K562 (cell line): ENCODE measurements around the gene ANKS1B. TPM values are rescaled to one million over a fixed set of nuclear protein-coding genes. Genes with fewer than 3 reads are reported as not detected.

ENCODE experiments used
- ATAC-seq: fragments of 200-7000 bp; cut with Tn5 transposase; 3 replicates; pipeline ENCODE4 v1.9.1; 2020; ENCODE audit warnings: moderate library complexity
- BruUV-seq: library from RNA; stranded (reverse); fragments of 400-500 nt; replicated peaks from 2 replicates; lab custom pipeline; 2021; lab: Mats Ljungman, UMichigan
- CTCF ChIA-PET: fragments of 300-600 bp; formaldehyde crosslinking; extraction: SDS; loops from one replicate; lab custom pipeline; 2021; ENCODE audit warnings: low intra/inter-chr PET ratio; lab: Yijun Ruan, JAX
- POLR2A ChIA-PET: fragments of 300-600, 350-650 bp; sonication (Branson Sonifier 250); formaldehyde crosslinking; extraction: SDS; loops from one replicate; lab custom pipeline; 2021; ENCODE audit warnings: antibody characterized with exemption, inconsistent platforms; lab: Yijun Ruan, JAX
- DNase-seq, 4 experiments: peaks; one replicate each; pipeline versions ENCODE4 v3.0.0 to v3.0.0-alpha.2; 2011 to 2018; ENCODE audit warnings: low spot score in 3 of 4, mixed read lengths in 3 of 4; ENCODE audit errors: extremely low read depth in 1 of 4
- FAIRE-seq: peaks from 2 replicates; lab custom pipeline; 2011; peaks lifted over from hg19 to GRCh38; lab: Jason Lieb, UNC
- H2AFZ ChIP-seq: 2 replicates; pipeline ENCODE4 v1.6.0; 2011; ENCODE audit warnings: low read depth, low read length, control low read depth, inconsistent platforms
- H3K27ac ChIP-seq: fragments of 200-600 bp; 3 replicates; pipeline ENCODE4 v1.8.0; 2011; ENCODE audit warnings: low read depth, mild to moderate bottlenecking, control low read depth, inconsistent platforms, low read length, moderate library complexity, mixed read lengths; ENCODE audit errors: extremely low read depth
- H3K27me3 ChIP-seq, 2 experiments: fragments of 300-600 bp in 1 of 2; 2 replicates in 1 of 2; 3 replicates in 1 of 2; pipeline versions ENCODE4 v1.6.0 to v1.8.0; 2011; ENCODE audit warnings: inconsistent platforms in 2 of 2, low read length in 2 of 2, mild to moderate bottlenecking in 1 of 2, mixed read lengths in 1 of 2, moderate library complexity in 1 of 2; ENCODE audit not compliant: control insufficient read depth in 2 of 2, insufficient read depth in 2 of 2
- H3K36me3 ChIP-seq: fragments of 300-600 bp; 3 replicates; pipeline ENCODE4 v1.8.0; 2011; ENCODE audit warnings: mild to moderate bottlenecking, low read length, inconsistent platforms; ENCODE audit not compliant: control insufficient read depth, insufficient read depth
- H3K4me1 ChIP-seq, 2 experiments: fragments of 200-600 bp in 1 of 2; replicated peaks in 1 of 2; 2 replicates in 1 of 2; 3 replicates in 1 of 2; pipeline versions ENCODE4 v1.5.1 to v1.8.0; 2011; ENCODE audit warnings: inconsistent platforms in 2 of 2, low read length in 2 of 2, mild to moderate bottlenecking in 1 of 2, mixed read lengths in 1 of 2, moderate library complexity in 1 of 2; ENCODE audit not compliant: control insufficient read depth in 2 of 2, insufficient read depth in 2 of 2
- H3K4me2 ChIP-seq: 2 replicates; pipeline ENCODE4 v1.6.1; 2011; ENCODE audit warnings: low read length, control low read depth, inconsistent platforms, mixed read lengths; ENCODE audit not compliant: insufficient read depth
- H3K4me3 ChIP-seq: fragments of 200-600 bp; sonication (generic), shearing (Covaris generic); 2 replicates; pipeline ENCODE4 v1.5.1; 2016; ENCODE audit warnings: control low read depth, inconsistent platforms
- H3K79me2 ChIP-seq: fragments of 200-600 bp; 3 replicates; pipeline ENCODE4 v1.8.0; 2011; ENCODE audit warnings: low read length, inconsistent platforms; ENCODE audit not compliant: control insufficient read depth, insufficient read depth
- H3K9ac ChIP-seq, 2 experiments: 2 replicates each; pipeline versions ENCODE4 v1.6.0 to v1.6.1; 2011; ENCODE audit warnings: low read depth in 2 of 2, low read length in 2 of 2, control low read depth in 1 of 2, inconsistent platforms in 1 of 2, mild to moderate bottlenecking in 1 of 2, mixed read lengths in 1 of 2; ENCODE audit not compliant: insufficient read depth in 1 of 2
- H3K9me1 ChIP-seq: one replicate; pipeline ENCODE4 v1.6.0; 2011; ENCODE audit warnings: inconsistent platforms, mild to moderate bottlenecking, low read length, moderate library complexity; ENCODE audit not compliant: control insufficient read depth, insufficient read depth
- H3K9me3 ChIP-seq: replicated peaks from 2 replicates; pipeline ENCODE4 v1.5.1; 2011; ENCODE audit warnings: low read depth, low read length, inconsistent platforms; ENCODE audit not compliant: control insufficient read depth, insufficient read depth
- H4K20me1 ChIP-seq: replicated peaks from 2 replicates; pipeline ENCODE4 v1.6.1; 2011; ENCODE audit warnings: low read length, inconsistent platforms, mixed read lengths; ENCODE audit not compliant: control insufficient read depth, insufficient read depth
- CC2D1A ChIP-seq: fragments of 450-650 bp; IDR thresholded peaks from 2 replicates; pipeline ENCODE4 v1.6.1; 2017; ENCODE audit warnings: mild to moderate bottlenecking
- JUN ChIP-seq, 2 experiments: sonication (generic) in 1 of 2; formaldehyde crosslinking in 1 of 2; IDR thresholded peaks; 2 replicates each; pipeline versions ENCODE4 v1.6.1 to v1.8.0; 2012 to 2022; ENCODE audit warnings: borderline replicate concordance in 2 of 2, mild to moderate bottlenecking in 2 of 2, improper control_type of control experiment in 1 of 2, low read depth in 1 of 2, low read length in 1 of 2, missing genetic modification reagents in 1 of 2
- L3MBTL2 ChIP-seq: fragments of 450-650 bp; IDR thresholded peaks from 2 replicates; pipeline ENCODE4 v1.6.1; 2016; ENCODE audit warnings: mild to moderate bottlenecking, moderate library complexity
- RBM17 ChIP-seq: fragments of 200-400 bp; formaldehyde crosslinking; IDR thresholded peaks from 2 replicates; pipeline ENCODE4 v1.6.1; 2017; ENCODE audit warnings: low read depth, mild to moderate bottlenecking, low read length, borderline replicate concordance
- SMAD4 ChIP-seq: fragments of 250-450 bp; sonication (Bioruptor Pico); conservative IDR thresholded peaks from 2 replicates; pipeline ENCODE4 v1.8.0; 2021; ENCODE audit warnings: inconsistent platforms, mild to moderate bottlenecking, moderate library complexity
- SRF ChIP-seq, 2 experiments: fragments of 250-450, 450-650 bp in 1 of 2; sonication (Bioruptor Pico) in 1 of 2; sonication (generic) in 1 of 2; formaldehyde crosslinking; IDR thresholded peaks; 2 replicates each; pipeline versions ENCODE4 v1.5.0 to v1.5.1; 2020 to 2022; ENCODE audit warnings: mild to moderate bottlenecking in 1 of 2, missing genetic modification reagents in 1 of 2
- ZNF316 ChIP-seq: fragments of 450-650 bp; IDR thresholded peaks from 2 replicates; pipeline ENCODE4 v1.6.1; 2016
- WGBS: fragments of 100-300 bp; shearing (Covaris generic); methylation state at CpG from one replicate; pipeline ENCODE4 v1.1.6; 2016; ENCODE audit warnings: low coverage, mixed read lengths; ENCODE audit not compliant: insufficient coverage; ENCODE audit errors: missing lambda C conversion rate; 5-methylcytosine and 5-hydroxymethylcytosine counted together
- in situ Hi-C: fragments of 300-500 bp; cut with MboI; formaldehyde crosslinking; loops from 4 replicates; pipeline ENCODE4 v1.15.0; 2018; ENCODE audit warnings: inconsistent platforms, mixed read lengths
- intact Hi-C: fragments of 100-400 bp; cut with micrococcal nuclease; formaldehyde crosslinking; loops from 2 replicates; pipeline ENCODE4 v1.14.2; 2022
- polyA plus RNA-seq, 8 experiments: library from polyadenylated mRNA; depleted of rRNA in 4 of 8; stranded (reverse) in 5 of 8; unstranded in 3 of 8; fragments of >200 nt; fragmentation: Nextera tagmentation in 2 of 8; fragmentation: Illumina TruSeq in 1 of 8; extraction: Ambion mirVana in 2 of 8; extraction: Trizol in 1 of 8; gene quantifications; 2 replicates each; pipeline versions ENCODE4 v1.2.1 to v1.2.3, GENCODE V29; 2011 to 2014; ENCODE audit warnings: inconsistent platforms in 1 of 8, missing spikeins in 1 of 8
- total RNA-seq, 7 experiments: library from RNA; depleted of rRNA in 6 of 7; stranded (reverse); fragments of >200 nt in 6 of 7; fragmentation: Illumina TruSeq in 2 of 7; extraction: Trizol in 2 of 7; gene quantifications; 2 replicates each; pipeline versions ENCODE4 v1.2.1 to v1.2.3, GENCODE V29; 2011 to 2021; ENCODE audit warnings: low replicate concordance in 1 of 7

The ANKS1B gene
- total and polyA plus RNA-seq, 9 of the 15 experiments (the other 6 are each of a cell fraction or from before 2014, with no cell fraction given) = 0.04 to 0.47 (median 0.28) TPM; not detected in 4

DNA sequence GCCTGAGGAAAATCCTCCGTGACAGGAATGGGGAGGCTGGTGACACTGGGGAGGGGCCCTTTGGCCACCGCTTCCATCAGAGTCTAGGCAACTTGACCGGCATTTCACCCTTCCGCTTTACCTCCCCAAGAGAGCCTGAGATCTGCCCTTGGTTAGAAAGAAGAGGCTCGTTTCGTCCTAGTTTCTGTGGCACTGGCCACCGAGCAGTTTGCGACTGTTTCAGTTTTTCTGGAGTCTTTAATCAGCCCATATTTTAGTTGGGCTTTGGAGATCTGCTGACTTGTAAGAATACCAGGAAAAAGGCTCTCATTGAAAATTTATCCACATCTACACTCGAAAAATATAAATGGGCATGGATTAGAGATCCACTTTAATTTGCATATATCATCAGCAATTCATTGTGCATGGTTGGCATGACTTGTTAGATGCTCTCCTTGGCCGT, 414 bp upstream of the ANKS1B start:
- H3K4me2 ChIP-seq = peak overlapping the region; percentile 72
- FAIRE-seq = peak; percentile 68
- POLR2A ChIA-PET = no interaction called here
- H3K9me3 ChIP-seq = no peaks in the 10 kb centered on the region
- no peak for DNase-seq
- peak overlapping the region; percentile 38 for H3K4me3 ChIP-seq
- intact Hi-C loops = no loop called here
- CTCF ChIA-PET = no interaction called here
- H3K36me3 ChIP-seq = no peaks in the 10 kb centered on the region
- TF ChIP-seq JUN (IDR thresholded peaks at IDR 0.05; ENCODE audit: borderline replicate concordance, low read depth, low read length) (no peak), JUN (CRISPR knock-in tag; IDR thresholded peaks at IDR 0.05; ENCODE audit: borderline replicate concordance) (no peak), SMAD4 (CRISPR knock-in tag) (no peak), L3MBTL2 (0 out of 2 replicates have a peak, but pooled peaks have one; percentile 25), RBM17 (no peak), CC2D1A (no peak), SRF (CRISPR knock-in tag; IDR thresholded peaks at IDR 0.05) (no peak), ZNF316 (peak; percentile 10; the same call in 1 of the 2 replicates)
- peaks cover 5 to 12% of the 10 kb centered on the region in 2 experiments; a peak in 3 of 5 replicates for H3K27me3 ChIP-seq
- H3K4me1 ChIP-seq = peaks cover 3 to 9% of the 10 kb centered on the region in 2 experiments; a peak in 3 of 5 replicates
- BruUV-seq = no TSS peak
- H3K79me2 ChIP-seq = no peaks in the 10 kb centered on the region
- ATAC-seq = no peak; the same call in 2 of the 3 replicates
- H3K9me1 ChIP-seq = no peaks in the 10 kb centered on the region
- in situ Hi-C loops = no loop called here
- no peaks in the 10 kb centered on the region; the same call in 1 of the 2 replicates for H4K20me1 ChIP-seq
- 6% methylated on average over 10 of the region's 10 CpGs for WGBS
- peak overlapping the region in 1 of 2 experiments; percentile 84; a peak in 2 of 4 replicates for H3K9ac ChIP-seq
- no peak overlapping the region for H3K27ac ChIP-seq
- peak overlapping the region; percentile 64 for H2AFZ ChIP-seq
